ENCODE measurements around the gene FADS3. TPM values are rescaled to one million over a fixed set of nuclear protein-coding genes. Genes with fewer than 3 reads are reported as not detected.

The FADS3 gene
- polyA plus RNA-seq, 1 experiment, result 271 TPM

- no peak for DNase-seq (ENCODE audit: low read depth)
- CTCF ChIA-PET, result interaction anchor here (1.0 to 4.8 kb wide), 2 partner anchors 9 to 255 kb away, joined by 4 to 22 read pairs; partner anchors contain the start of gene FADS1
- Histone ChIP-seq H3K4me3 (ENCODE audit: low read depth, low read length) (peak overlapping the region; percentile 82), H3K36me3 (ENCODE audit: control insufficient read depth, insufficient read depth, low read length) (no peaks in the 10 kb centered on the region; the same call in 1 of the 2 replicates), H3K27me3 (ENCODE audit: control insufficient read depth, insufficient read depth, low read length) (no peaks in the 10 kb centered on the region)
- TF ChIP-seq, protein P1, sequence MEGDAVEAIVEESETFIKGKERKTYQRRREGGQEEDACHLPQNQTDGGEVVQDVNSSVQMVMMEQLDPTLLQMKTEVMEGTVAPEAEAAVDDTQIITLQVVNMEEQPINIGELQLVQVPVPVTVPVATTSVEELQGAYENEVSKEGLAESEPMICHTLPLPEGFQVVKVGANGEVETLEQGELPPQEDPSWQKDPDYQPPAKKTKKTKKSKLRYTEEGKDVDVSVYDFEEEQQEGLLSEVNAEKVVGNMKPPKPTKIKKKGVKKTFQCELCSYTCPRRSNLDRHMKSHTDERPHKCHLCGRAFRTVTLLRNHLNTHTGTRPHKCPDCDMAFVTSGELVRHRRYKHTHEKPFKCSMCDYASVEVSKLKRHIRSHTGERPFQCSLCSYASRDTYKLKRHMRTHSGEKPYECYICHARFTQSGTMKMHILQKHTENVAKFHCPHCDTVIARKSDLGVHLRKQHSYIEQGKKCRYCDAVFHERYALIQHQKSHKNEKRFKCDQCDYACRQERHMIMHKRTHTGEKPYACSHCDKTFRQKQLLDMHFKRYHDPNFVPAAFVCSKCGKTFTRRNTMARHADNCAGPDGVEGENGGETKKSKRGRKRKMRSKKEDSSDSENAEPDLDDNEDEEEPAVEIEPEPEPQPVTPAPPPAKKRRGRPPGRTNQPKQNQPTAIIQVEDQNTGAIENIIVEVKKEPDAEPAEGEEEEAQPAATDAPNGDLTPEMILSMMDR (IDR thresholded peaks at IDR 0.05; ENCODE audit: insufficient read depth, low read depth, low read length), result no peak
- POLR2A ChIA-PET, result no interaction called here
Measured at GRCh38 chr11:61826930-61827570, 64.3 kb downstream of the FADS3 start.

Small RNA genes within 50 kb of the gene (small RNA-seq; reads per million reads assigned to genes)
- not detected for gene MIR6746 (ENCODE audit: insufficient read length, low read depth, low replicate concordance)
- gene RNU6-1243P (ENCODE audit: insufficient read length, low read depth, low replicate concordance), result not detected

Other genes with a start within 250 kb of the FADS3 start
- 1.1 and 2.5 TPM in 2 replicates for gene DAGLA, start 211.2 kb downstream of the FADS3 start, polyA plus RNA-seq (2011; rRNA removed)
- 0.33 and 0.45 TPM in 2 replicates for gene MYRF, start 138.9 kb downstream of the FADS3 start, polyA plus RNA-seq (2011; rRNA removed)
- gene TMEM258, start 98.9 kb downstream of the FADS3 start, polyA plus RNA-seq (2011; rRNA removed), result 371 and 399 TPM in 2 replicates
- 11.7 and 13.2 TPM in 2 replicates for gene FEN1, start 98.6 kb downstream of the FADS3 start, polyA plus RNA-seq (2011; rRNA removed)
- 48.1 and 58.0 TPM in 2 replicates for gene FADS1, start 74.5 kb downstream of the FADS3 start, polyA plus RNA-seq (2011; rRNA removed)
- gene FADS2, start 63.2 kb downstream of the FADS3 start, polyA plus RNA-seq (2011; rRNA removed), result 181 and 327 TPM in 2 replicates
- 9.4 and 15.1 TPM in 2 replicates for gene RAB3IL1, start 26.0 kb upstream of the FADS3 start, polyA plus RNA-seq (2011; rRNA removed)
- 5.1 and 6.4 TPM in 2 replicates for gene BEST1, start 58.8 kb upstream of the FADS3 start, polyA plus RNA-seq (2011; rRNA removed)
- gene FTH1, start 76.1 kb upstream of the FADS3 start, polyA plus RNA-seq (2011; rRNA removed), result 1,472 and 1,806 TPM in 2 replicates
- gene INCENP, start 232.5 kb upstream of the FADS3 start, polyA plus RNA-seq (2011; rRNA removed), result 9.8 and 14.2 TPM in 2 replicates